ENCODE measurements around the gene TP73. TPM values are rescaled to one million over a fixed set of nuclear protein-coding genes. Genes with fewer than 3 reads are reported as not detected.

Gene TP73
- total RNA-seq, 2 experiments from 2014 or later, result not detected

DNA sequence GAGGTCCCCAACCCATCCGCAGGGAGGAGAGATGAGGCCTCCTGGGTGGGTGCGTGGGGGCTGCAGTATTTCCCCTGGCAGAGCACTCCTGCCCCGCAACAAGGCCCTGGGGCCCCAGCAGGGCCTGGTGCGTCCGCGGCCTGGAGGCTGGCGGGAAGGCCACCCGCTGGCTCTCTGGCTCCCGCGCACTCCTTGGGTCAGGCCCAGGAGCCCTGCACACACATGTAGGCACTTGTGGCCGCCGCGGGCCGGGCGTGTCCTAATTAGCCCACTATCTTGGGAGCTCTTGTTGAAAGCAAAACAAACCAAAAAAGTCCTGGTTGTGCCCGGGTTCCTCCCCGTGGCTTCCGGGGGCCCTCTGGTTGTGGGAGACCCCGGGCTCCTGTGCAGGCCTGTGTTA is 50.2 kb downstream of the TP73 start:
- H3K9me3 Mint-ChIP-seq, result no peaks in the 10 kb centered on the region
- intact Hi-C loops (cut with DNase I, micrococcal nuclease), result no loop called here
- H3K27me3 Mint-ChIP-seq, result peaks cover 10% of the 10 kb centered on the region
- DNase-seq (no peak), ATAC-seq (ENCODE audit: poor library complexity) (no peak)
- ChIA-PET CTCF (no interaction called here), POLR2A (no interaction called here)
- H3K4me3 Mint-ChIP-seq, result no peak overlapping the region
- no peaks in the 10 kb centered on the region for H3K36me3 ChIP-seq (ENCODE audit: insufficient read depth, low read length)
- H3K27ac ChIP-seq (ENCODE audit: low read depth in 1 of 2, low read length in 2 of 2), result no peak overlapping the region
- no peaks in the 10 kb centered on the region for H3K9me3 ChIP-seq (ENCODE audit: control insufficient read depth in 1 of 2, insufficient read depth in 1 of 2, low read length in 2 of 2)
- H3K27me3 ChIP-seq (ENCODE audit: control insufficient read depth in 1 of 2, insufficient read depth in 2 of 2, low read length in 2 of 2), result peaks cover 5 to 9% of the 10 kb centered on the region in 2 experiments
- H3K36me3 Mint-ChIP-seq (ENCODE audit: low read depth), result no peaks in the 10 kb centered on the region
- H3K4me1 ChIP-seq (ENCODE audit: insufficient read depth, low read length), result peaks cover 12% of the 10 kb centered on the region
- no peak overlapping the region for H3K4me3 ChIP-seq (ENCODE audit: low read length)
- no peak overlapping the region for H3K27ac Mint-ChIP-seq
- TF ChIP-seq, protein P1, sequence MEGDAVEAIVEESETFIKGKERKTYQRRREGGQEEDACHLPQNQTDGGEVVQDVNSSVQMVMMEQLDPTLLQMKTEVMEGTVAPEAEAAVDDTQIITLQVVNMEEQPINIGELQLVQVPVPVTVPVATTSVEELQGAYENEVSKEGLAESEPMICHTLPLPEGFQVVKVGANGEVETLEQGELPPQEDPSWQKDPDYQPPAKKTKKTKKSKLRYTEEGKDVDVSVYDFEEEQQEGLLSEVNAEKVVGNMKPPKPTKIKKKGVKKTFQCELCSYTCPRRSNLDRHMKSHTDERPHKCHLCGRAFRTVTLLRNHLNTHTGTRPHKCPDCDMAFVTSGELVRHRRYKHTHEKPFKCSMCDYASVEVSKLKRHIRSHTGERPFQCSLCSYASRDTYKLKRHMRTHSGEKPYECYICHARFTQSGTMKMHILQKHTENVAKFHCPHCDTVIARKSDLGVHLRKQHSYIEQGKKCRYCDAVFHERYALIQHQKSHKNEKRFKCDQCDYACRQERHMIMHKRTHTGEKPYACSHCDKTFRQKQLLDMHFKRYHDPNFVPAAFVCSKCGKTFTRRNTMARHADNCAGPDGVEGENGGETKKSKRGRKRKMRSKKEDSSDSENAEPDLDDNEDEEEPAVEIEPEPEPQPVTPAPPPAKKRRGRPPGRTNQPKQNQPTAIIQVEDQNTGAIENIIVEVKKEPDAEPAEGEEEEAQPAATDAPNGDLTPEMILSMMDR (IDR thresholded peaks at IDR 0.05), result no peak
- H3K4me1 Mint-ChIP-seq (ENCODE audit: low read depth), result peaks cover 6% of the 10 kb centered on the region

DNA sequence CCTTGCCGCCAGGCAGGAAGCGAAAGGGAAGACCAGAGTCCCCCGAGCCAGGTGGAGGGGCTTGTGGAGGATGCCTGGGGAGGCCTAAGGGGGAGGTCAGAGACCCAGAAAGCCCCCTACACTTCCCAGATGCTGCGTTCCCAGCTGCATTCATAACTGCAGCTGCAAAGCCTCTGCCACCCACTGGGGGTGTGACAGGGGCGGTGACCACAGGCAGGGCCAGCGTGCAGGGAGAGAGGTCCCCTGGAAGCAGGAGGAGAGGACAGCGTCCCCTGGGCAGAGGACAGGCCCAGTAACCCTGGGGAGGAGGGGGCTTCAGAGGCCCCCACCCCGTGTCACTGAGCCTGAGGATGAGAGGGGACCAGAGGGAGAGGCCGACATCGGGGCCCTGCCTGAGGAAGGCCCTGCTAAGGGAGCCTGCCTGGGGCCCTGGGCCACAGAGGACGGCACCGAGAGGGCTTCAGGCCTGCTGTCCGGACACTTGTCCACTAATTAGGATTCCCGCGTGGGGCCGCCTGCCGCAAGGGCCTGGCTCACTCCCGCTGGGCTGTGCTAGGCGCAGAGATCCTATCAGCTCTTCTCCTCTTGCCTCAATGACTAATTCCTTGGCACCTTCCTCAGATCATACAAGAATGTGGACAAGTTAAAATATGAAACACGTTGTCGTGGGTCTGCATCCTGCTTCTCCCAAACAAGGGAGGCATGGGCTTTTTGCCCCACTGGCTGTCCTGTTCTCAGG is 50.8 kb downstream of the TP73 start:
- TF ChIP-seq, protein P1 (IDR thresholded peaks at IDR 0.05), result no peak
- intact Hi-C loops (cut with DNase I, micrococcal nuclease), result no loop called here
- H3K36me3 ChIP-seq (ENCODE audit: insufficient read depth, low read length), result no peaks in the 10 kb centered on the region
- DNase-seq (no peak), ATAC-seq (ENCODE audit: poor library complexity) (no peak)
- ChIA-PET POLR2A (no interaction called here), CTCF (no interaction called here)
- H3K27ac ChIP-seq (ENCODE audit: low read depth in 1 of 2, low read length in 2 of 2), result no peak overlapping the region
- H3K4me3 ChIP-seq (ENCODE audit: low read length), result no peak overlapping the region
- H3K4me1 ChIP-seq (ENCODE audit: insufficient read depth, low read length), result peaks cover 12% of the 10 kb centered on the region
- H3K27me3 Mint-ChIP-seq, result peaks cover 10% of the 10 kb centered on the region
- H3K27ac Mint-ChIP-seq, result no peak overlapping the region
- no peaks in the 10 kb centered on the region for H3K9me3 Mint-ChIP-seq
- no peaks in the 10 kb centered on the region for H3K36me3 Mint-ChIP-seq (ENCODE audit: low read depth)
- no peak overlapping the region for H3K4me3 Mint-ChIP-seq
- peaks cover 6% of the 10 kb centered on the region for H3K4me1 Mint-ChIP-seq (ENCODE audit: low read depth)
- H3K27me3 ChIP-seq (ENCODE audit: control insufficient read depth in 1 of 2, insufficient read depth in 2 of 2, low read length in 2 of 2), result peaks cover 9 to 10% of the 10 kb centered on the region in 2 experiments
- no peaks in the 10 kb centered on the region for H3K9me3 ChIP-seq (ENCODE audit: control insufficient read depth in 1 of 2, insufficient read depth in 1 of 2, low read length in 2 of 2)

DNA sequence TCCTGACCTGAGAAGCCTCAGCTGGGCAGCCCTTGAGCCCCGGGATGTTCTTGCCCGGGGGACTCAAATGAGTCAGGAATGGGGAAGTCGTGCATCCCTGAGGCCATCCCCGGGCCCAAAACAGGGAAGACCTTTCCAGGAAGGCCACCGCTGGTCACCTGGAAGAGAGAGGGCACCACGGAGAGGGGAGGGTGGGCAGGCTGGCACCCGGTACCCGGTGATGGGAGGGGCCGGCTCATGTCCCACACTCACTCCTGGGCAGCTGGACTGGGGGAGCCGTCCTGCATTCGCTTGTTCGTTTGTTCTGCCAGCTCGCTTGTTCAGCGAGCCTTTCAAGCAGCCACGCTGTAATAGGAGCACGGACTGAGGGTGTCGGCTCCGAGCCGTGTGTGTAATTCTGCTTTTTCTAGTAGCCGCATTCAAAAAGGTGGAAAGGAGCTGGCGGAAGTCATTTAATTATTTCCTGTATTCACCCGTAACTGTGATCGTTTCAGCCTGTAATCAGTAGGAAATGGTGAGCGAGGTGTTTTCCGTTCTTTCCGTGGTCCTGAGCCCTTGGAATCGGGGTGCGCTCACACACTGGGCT is 51.6 kb downstream of the TP73 start:
- H3K36me3 Mint-ChIP-seq (ENCODE audit: low read depth), result no peaks in the 10 kb centered on the region
- Histone ChIP-seq H3K36me3 (ENCODE audit: insufficient read depth, low read length) (no peaks in the 10 kb centered on the region), H3K4me3 (ENCODE audit: low read length) (no peak overlapping the region), H3K27ac (ENCODE audit: low read depth in 1 of 2, low read length in 2 of 2) (no peak overlapping the region), H3K4me1 (ENCODE audit: insufficient read depth, low read length) (peaks cover 12% of the 10 kb centered on the region), H3K27me3 (ENCODE audit: control insufficient read depth in 1 of 2, insufficient read depth in 2 of 2, low read length in 2 of 2) (peaks cover 10 to 15% of the 10 kb centered on the region in 2 experiments), H3K9me3 (ENCODE audit: control insufficient read depth in 1 of 2, insufficient read depth in 1 of 2, low read length in 2 of 2) (no peaks in the 10 kb centered on the region)
- ChIA-PET CTCF (no interaction called here), POLR2A (no interaction called here)
- no peak for DNase-seq
- TF ChIP-seq, protein P1 (IDR thresholded peaks at IDR 0.05), result no peak
- intact Hi-C loops (cut with DNase I, micrococcal nuclease), result no loop called here
- peak overlapping the region; percentile 67 for H3K4me3 Mint-ChIP-seq
- no peak for ATAC-seq (ENCODE audit: poor library complexity)
- peak overlapping the region; percentile 52 for H3K27ac Mint-ChIP-seq
- H3K27me3 Mint-ChIP-seq, result peaks cover 10% of the 10 kb centered on the region
- H3K4me1 Mint-ChIP-seq (ENCODE audit: low read depth), result peaks cover 6% of the 10 kb centered on the region
- no peaks in the 10 kb centered on the region for H3K9me3 Mint-ChIP-seq
